Esophagus (tissue), 2 donors: ENCODE results near the gene CYP2R1. TPM values are rescaled to one million over a fixed set of nuclear protein-coding genes. Genes with fewer than 3 reads are reported as not detected.
"Not testable (repeated sequence)": the region's sequence is repeated elsewhere in the genome, so short reads cannot be mapped to it uniquely, and the experiment has no call there.

ENCODE experiments used
- H3K27ac ChIP-seq, 2 donors: one replicate each; pipeline ENCODE4 v1.5.1; 2013; ENCODE audit warnings: low read depth in 2 of 2, mild to moderate bottlenecking in 2 of 2, inconsistent platforms in 1 of 2, low read length in 1 of 2, moderate library complexity in 1 of 2
- H3K27me3 ChIP-seq, 2 donors: one replicate each; pipeline ENCODE4 v1.6.1; 2013; ENCODE audit warnings: low read length in 2 of 2, control low read depth in 1 of 2, mild to moderate bottlenecking in 1 of 2; ENCODE audit not compliant: insufficient read depth in 2 of 2, control insufficient read depth in 1 of 2
- H3K36me3 ChIP-seq, 2 donors: one replicate each; pipeline ENCODE4 v1.6.1; 2013; ENCODE audit warnings: low read length in 1 of 2; ENCODE audit not compliant: control insufficient read depth in 2 of 2, insufficient read depth in 2 of 2
- H3K4me1 ChIP-seq, 2 donors: one replicate each; pipeline ENCODE4 v1.6.1; 2013; ENCODE audit warnings: low read length in 1 of 2; ENCODE audit not compliant: control insufficient read depth in 2 of 2, insufficient read depth in 2 of 2
- H3K4me3 ChIP-seq, 2 donors: one replicate each; pipeline ENCODE4 v1.5.1; 2013; ENCODE audit warnings: low read length in 2 of 2, mild to moderate bottlenecking in 2 of 2, low read depth in 1 of 2, moderate library complexity in 1 of 2
- H3K9me3 ChIP-seq, 2 donors: one replicate each; pipeline ENCODE4 v1.6.1; 2013; ENCODE audit warnings: mild to moderate bottlenecking in 2 of 2, low read depth in 1 of 2, low read length in 1 of 2, moderate library complexity in 1 of 2; ENCODE audit not compliant: control insufficient read depth in 2 of 2, insufficient read depth in 1 of 2
- WGBS, 2 donors: extraction: QIAGEN DNeasy Blood & Tissue Kit; methylation state at CpG; one replicate each; pipeline ENCODE4 v1.1.7; 2013; 5-methylcytosine and 5-hydroxymethylcytosine counted together
- polyA plus RNA-seq, 2 donors: library from polyadenylated mRNA; stranded (reverse); fragments of 200-250 nt; gene quantifications; one replicate each; pipeline ENCODE4 v1.2.3, GENCODE V29; 2013
- donor health status: healthy with polysubstance abuse.
- donor health status: Bipolar disorder and iron deficiency.

CYP2R1 gene
- polyA plus RNA-seq, 2 donors: 16.5 to 37.1 TPM

- no peak overlapping the region for H3K27ac ChIP-seq
- H3K4me1 ChIP-seq: no peaks in the 10 kb centered on the region
- H3K36me3 ChIP-seq: no peaks in the 10 kb centered on the region
- no peaks in the 10 kb centered on the region for H3K9me3 ChIP-seq
- no peak overlapping the region for H3K4me3 ChIP-seq
- H3K27me3 ChIP-seq: no peaks in the 10 kb centered on the region
- WGBS, 2 donors: 65 to 72% methylated on average over 5 of the region's 5 CpGs
These were observed 2.9 kb upstream of the CYP2R1 start for GRCh38 chr11:14894657-14895598.

GRCh38 chr11:14892577-14892976 lies 546 bp upstream of the CYP2R1 start:
- 69 to 75% methylated on average over 2 of the region's 2 CpGs for WGBS, 2 donors
- H3K27ac ChIP-seq: peak overlapping the region; percentile 92 to 97
- H3K4me1 ChIP-seq: no peaks in the 10 kb centered on the region
- H3K36me3 ChIP-seq: no peaks in the 10 kb centered on the region
- no peaks in the 10 kb centered on the region for H3K9me3 ChIP-seq
- H3K27me3 ChIP-seq: no peaks in the 10 kb centered on the region
- peak overlapping the region; percentile 55 to 79 for H3K4me3 ChIP-seq

- H3K4me1 ChIP-seq: no peaks in the 10 kb centered on the region
- no peaks in the 10 kb centered on the region for H3K36me3 ChIP-seq
- 0% methylated on average over 60 to 67 of the region's 67 CpGs for WGBS, 2 donors
- no peaks in the 10 kb centered on the region for H3K9me3 ChIP-seq
- no peaks in the 10 kb centered on the region for H3K27me3 ChIP-seq
- peak overlapping the region; percentile 55 to 79 for H3K4me3 ChIP-seq
- peak overlapping the region; percentile 92 to 97 for H3K27ac ChIP-seq
These were observed 642 bp downstream of the CYP2R1 start for GRCh38 chr11:14891143-14892035.

- H3K27ac ChIP-seq: no peak overlapping the region
- 45 to 53% methylated on average over 1 of the region's 1 CpG for WGBS, 2 donors
- no peaks in the 10 kb centered on the region for H3K36me3 ChIP-seq
- H3K27me3 ChIP-seq: no peaks in the 10 kb centered on the region
- no peak overlapping the region for H3K4me3 ChIP-seq
- no peaks in the 10 kb centered on the region for H3K4me1 ChIP-seq
- no peaks in the 10 kb centered on the region for H3K9me3 ChIP-seq
These were observed 5.5 kb downstream of the CYP2R1 start for GRCh38 chr11:14886513-14886912.

GRCh38 chr11:14884667-14885273 lies 7.3 kb downstream of the CYP2R1 start:
- Histone ChIP-seq H3K36me3 (peaks cover 0 to 2% of the 10 kb centered on the region in 2 donors), H3K9me3 (no peaks in the 10 kb centered on the region), H3K27ac (no peak overlapping the region), H3K4me1 (no peaks in the 10 kb centered on the region), H3K4me3 (no peak overlapping the region), H3K27me3 (no peaks in the 10 kb centered on the region)
- 90 to 91% methylated on average over 1 of the region's 1 CpG for WGBS, 2 donors

- H3K4me1 ChIP-seq, H3K36me3 ChIP-seq, H3K27me3 ChIP-seq, H3K27ac ChIP-seq, H3K4me3 ChIP-seq, H3K9me3 ChIP-seq: not testable (repeated sequence)
- WGBS, 2 donors: 86 to 100% methylated on average over 1 of the region's 1 CpG
These were observed 8.3 kb downstream of the CYP2R1 start for GRCh38 chr11:14883683-14884082.

- 92 to 93% methylated on average over 1 of the region's 1 CpG for whole genome bisulfite sequencing, 2 donors
- no peaks in the 10 kb centered on the region for H3K27me3 ChIP-seq
- H3K36me3 ChIP-seq: peaks cover 0 to 2% of the 10 kb centered on the region in 2 donors
- H3K9me3 ChIP-seq: no peaks in the 10 kb centered on the region
- no peak overlapping the region for H3K4me3 ChIP-seq
- H3K27ac ChIP-seq: no peak overlapping the region
- no peaks in the 10 kb centered on the region for H3K4me1 ChIP-seq
These were observed 9.8 kb downstream of the CYP2R1 start for GRCh38 chr11:14882196-14882595.

GRCh38 chr11:14881576-14882193 lies 10.3 kb downstream of the CYP2R1 start:
- Histone ChIP-seq H3K36me3 (peaks cover 0 to 2% of the 10 kb centered on the region in 2 donors), H3K27me3 (no peaks in the 10 kb centered on the region), H3K4me1 (no peaks in the 10 kb centered on the region), H3K27ac (no peak overlapping the region), H3K9me3 (no peaks in the 10 kb centered on the region), H3K4me3 (no peak overlapping the region)
- WGBS, 2 donors: 90 to 93% methylated on average over 2 of the region's 2 CpGs

- no peaks in the 10 kb centered on the region for H3K36me3 ChIP-seq
- no peaks in the 10 kb centered on the region for H3K4me1 ChIP-seq
- no peaks in the 10 kb centered on the region for H3K9me3 ChIP-seq
- no peak overlapping the region for H3K27ac ChIP-seq
- H3K4me3 ChIP-seq: no peak overlapping the region
- 96 to 98% methylated on average over 5 of the region's 5 CpGs for WGBS, 2 donors
- no peaks in the 10 kb centered on the region for H3K27me3 ChIP-seq
These were observed 16.9 kb downstream of the CYP2R1 start for GRCh38 chr11:14875163-14875562.
